Measurements from ENCODE around the gene ATF6.

DNA sequence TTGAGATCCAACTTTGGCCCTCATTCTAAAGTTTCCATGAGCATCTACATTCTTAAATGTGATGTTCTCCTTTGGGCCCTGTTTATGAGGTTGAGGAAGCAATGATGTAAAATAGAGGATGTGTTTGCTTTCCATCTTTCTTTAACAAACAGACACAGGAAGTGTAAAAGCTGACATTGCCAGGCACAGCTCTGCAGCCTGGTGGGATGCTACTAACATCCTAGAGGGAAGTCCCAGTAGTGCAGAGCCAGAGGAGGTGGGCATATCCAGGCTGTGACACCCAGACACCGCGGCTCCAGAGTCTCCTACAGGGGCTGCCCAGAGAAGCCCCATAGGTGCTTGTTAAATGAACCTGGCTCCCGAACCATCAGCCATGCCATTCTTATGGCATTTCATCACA, 241.3 kb downstream of the ATF6 start:
- no peak for TF ChIP-seq MAX (IDR thresholded peaks at IDR 0.05; ENCODE audit: low read depth, low read length)
- TF ChIP-seq, protein P1, sequence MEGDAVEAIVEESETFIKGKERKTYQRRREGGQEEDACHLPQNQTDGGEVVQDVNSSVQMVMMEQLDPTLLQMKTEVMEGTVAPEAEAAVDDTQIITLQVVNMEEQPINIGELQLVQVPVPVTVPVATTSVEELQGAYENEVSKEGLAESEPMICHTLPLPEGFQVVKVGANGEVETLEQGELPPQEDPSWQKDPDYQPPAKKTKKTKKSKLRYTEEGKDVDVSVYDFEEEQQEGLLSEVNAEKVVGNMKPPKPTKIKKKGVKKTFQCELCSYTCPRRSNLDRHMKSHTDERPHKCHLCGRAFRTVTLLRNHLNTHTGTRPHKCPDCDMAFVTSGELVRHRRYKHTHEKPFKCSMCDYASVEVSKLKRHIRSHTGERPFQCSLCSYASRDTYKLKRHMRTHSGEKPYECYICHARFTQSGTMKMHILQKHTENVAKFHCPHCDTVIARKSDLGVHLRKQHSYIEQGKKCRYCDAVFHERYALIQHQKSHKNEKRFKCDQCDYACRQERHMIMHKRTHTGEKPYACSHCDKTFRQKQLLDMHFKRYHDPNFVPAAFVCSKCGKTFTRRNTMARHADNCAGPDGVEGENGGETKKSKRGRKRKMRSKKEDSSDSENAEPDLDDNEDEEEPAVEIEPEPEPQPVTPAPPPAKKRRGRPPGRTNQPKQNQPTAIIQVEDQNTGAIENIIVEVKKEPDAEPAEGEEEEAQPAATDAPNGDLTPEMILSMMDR (IDR thresholded peaks at IDR 0.05; ENCODE audit: low read depth, low read length) = no peak

Measured in NB4 (cell line).